8988T (cell line): ENCODE results near the gene C19orf53.

Experiments used
- DNase-seq: peaks from one replicate; pipeline ENCODE4 v3.0.0; 2011

Gene C19orf53

DNA sequence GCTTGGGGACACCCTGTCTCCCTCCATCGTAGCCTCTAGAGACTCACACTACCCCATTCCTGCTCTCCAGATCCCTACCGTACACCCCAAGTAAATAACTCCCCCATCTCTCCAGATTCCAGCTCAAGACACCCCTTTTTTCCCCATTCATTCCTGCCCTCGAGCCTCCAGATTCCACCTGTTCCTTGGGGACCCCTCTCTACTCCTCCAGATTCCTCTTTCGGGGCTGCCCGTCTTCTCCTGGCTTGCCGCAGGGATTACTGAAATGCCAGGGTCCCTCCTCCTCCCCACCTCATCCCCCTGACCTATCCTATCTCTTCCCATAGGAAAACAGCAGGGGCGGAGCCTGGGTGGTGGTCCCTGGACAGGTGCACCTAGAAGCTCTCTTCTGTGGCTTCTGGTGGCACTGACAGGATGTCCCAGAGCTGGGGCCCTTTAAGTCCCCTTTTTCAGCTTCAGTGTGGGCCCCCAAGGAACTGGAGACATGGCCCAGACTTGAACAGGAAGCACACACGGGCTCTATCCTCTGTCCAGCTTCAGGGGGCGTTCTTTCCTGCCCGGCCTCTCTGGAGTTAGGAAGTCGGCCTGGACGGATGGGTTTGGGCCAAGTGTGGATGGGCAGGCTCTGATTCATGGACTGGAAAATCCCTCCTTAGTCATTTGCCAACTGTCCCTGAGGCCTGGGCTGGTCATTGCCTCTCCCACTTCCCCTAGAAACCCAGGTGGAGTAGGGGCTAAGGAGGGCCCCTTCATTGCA is 22.2 kb downstream of the C19orf53 start:
- peak; percentile 65 for DNase-seq

- DNase-seq: no peak
Measured at GRCh38 chr19:13797058-13797440, 22.8 kb downstream of the C19orf53 start.

- no peak for DNase-seq
Measured at GRCh38 chr19:13797870-13798269, 23.6 kb downstream of the C19orf53 start.

GRCh38 chr19:13799669-13800068 is 25.4 kb downstream of the C19orf53 start:
- no peak for DNase-seq

- no peak for DNase-seq
Measured at GRCh38 chr19:13803038-13803437, 28.8 kb downstream of the C19orf53 start.

DNA sequence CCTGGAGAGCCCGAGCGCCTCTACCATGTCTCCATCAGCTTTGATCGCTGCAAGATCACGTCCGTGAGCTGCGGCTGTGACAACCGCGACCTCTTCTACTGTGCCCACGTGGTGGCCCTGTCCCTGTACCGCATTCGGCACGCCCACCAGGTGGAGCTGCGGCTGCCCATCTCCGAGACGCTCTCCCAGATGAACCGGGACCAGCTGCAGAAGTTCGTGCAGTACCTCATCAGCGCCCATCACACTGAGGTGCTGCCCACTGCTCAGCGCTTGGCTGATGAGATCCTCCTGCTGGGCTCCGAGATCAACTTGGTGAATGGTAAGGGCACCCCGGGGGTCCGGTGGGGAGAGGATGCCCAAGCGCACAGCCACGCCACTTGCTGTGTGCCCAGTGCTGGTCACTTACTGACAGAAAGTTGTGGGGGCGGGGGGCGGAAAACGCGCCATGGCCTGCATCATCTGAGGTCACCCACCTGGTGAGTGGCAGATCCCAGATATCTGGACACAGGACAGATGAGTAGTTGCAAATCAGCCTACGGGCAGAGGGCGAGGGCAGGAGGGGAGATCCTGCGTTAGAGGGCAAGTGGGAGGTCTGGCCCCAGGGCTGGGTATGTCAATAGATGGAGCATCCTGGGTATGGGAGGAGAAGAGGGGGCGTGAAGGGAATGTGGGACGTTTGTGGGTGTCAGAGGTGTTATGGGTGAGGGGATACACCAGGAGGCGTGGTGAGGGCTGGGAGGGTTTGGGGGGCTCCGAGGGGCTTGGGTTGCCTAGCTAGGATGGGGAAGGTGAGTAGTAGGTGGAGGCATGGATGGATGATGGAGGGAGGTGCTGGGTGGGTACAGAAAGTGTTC is 30.8 kb downstream of the C19orf53 start:
- peak; percentile 54 for DNase-seq

DNA sequence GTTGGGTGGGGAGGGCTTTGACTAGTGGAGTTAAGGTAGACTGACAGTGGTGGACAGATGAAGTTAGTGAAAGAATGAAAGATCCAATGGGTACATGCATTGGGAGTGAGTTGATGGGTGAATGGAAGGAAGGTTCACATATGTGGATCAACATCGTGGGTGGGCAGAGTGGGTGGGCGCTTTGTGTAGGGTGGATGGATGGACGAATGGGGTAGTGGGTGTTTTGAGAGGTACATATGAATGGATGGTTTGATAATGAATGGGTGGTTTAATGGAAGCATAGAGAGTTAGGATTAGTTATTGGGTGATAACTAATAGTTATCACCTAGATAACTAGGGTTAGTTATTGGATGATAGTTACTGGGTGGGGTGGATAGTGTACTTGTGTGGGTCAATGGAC is 32.5 kb downstream of the C19orf53 start:
- no peak for DNase-seq

- no peak for DNase-seq
Measured at GRCh38 chr19:13807421-13808021, 33.3 kb downstream of the C19orf53 start.

- no peak for DNase-seq
Measured at GRCh38 chr19:13808856-13809255, 34.6 kb downstream of the C19orf53 start.

- DNase-seq: no peak
Measured at GRCh38 chr19:13812544-13812943, 38.3 kb downstream of the C19orf53 start.

- DNase-seq: no peak
Measured at GRCh38 chr19:13813147-13813546, 38.9 kb downstream of the C19orf53 start.

- DNase-seq: no peak
Measured at GRCh38 chr19:13814550-13814949, 40.3 kb downstream of the C19orf53 start.

DNA sequence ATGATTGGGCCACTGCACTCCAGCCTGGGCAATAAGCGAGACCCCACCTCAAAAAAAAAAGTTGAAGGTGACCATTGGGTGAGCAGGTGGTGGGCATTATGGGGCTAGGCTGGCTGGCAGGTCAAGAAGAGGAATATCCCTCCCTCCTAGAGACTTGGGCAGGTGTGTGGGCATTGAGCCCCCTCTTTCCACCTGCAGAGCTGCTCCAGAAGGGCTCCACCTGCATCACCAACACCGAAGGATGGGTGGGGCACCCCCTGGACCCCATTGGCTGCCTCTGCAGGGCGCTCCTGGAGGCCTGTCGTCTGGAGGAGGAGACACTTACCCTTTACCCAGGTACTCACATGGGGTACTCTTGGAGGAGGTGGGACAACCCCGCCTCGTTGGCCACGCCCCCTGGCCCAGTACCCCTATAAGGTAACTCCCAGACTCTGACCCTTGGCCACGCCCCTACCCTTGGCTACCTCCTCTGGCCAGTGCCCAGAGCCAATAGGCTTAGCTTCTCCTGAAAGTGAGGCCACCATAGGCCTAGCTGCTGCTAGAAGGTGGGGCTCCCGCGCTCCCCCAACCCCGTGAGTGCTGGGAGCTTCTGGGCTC is 42.9 kb downstream of the C19orf53 start:
- no peak for DNase-seq

- DNase-seq: no peak
Measured at GRCh38 chr19:13817615-13818371, 43.5 kb downstream of the C19orf53 start.

- no peak for DNase-seq
Measured at GRCh38 chr19:13819238-13819637, 45.0 kb downstream of the C19orf53 start.

- DNase-seq: no peak
Measured at GRCh38 chr19:13821292-13821691, 47.0 kb downstream of the C19orf53 start.

DNA sequence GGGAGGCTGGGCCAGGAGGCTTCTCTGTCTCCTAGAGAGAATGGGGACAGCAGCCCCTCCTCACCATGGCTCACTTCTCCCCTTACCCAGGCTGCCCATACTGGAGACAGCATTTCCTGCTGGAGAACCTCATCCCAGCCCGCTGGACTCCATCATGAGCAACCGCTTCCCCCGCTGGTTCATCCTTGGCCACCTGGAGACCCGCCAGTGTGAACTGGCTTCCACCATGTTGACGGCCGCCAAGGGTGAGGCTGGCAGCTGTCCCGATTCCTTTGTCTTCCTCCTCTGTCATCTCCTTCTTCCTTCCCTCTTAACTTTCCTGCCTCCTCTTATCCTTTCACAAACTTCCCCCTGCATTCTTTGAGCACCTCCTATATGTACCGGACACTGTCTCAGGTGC is 49.0 kb downstream of the C19orf53 start:
- no peak for DNase-seq

DNA sequence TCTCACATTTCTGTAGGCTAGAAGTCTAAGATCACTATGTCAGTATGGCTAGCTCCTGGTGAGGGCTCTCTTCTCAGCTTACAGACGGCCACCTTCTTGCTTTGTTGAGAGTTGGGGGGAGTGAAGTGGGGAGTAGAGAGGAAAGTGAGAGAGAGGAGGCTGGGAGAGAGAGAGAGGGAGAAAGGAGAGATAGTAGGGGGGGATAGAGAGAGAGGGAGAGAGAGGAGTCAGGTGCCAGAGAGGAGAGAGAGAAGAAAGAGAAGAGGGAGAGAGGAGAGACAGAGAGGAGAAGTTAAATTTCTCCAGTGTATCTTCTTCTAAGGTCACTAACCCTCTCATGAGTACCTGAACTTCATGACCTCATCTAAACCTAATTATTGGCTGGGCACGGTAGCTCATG is 49.6 kb downstream of the C19orf53 start:
- DNase-seq: no peak

- DNase-seq: no peak
Measured at GRCh38 chr19:13824703-13825102, 50.4 kb downstream of the C19orf53 start.

DNA sequence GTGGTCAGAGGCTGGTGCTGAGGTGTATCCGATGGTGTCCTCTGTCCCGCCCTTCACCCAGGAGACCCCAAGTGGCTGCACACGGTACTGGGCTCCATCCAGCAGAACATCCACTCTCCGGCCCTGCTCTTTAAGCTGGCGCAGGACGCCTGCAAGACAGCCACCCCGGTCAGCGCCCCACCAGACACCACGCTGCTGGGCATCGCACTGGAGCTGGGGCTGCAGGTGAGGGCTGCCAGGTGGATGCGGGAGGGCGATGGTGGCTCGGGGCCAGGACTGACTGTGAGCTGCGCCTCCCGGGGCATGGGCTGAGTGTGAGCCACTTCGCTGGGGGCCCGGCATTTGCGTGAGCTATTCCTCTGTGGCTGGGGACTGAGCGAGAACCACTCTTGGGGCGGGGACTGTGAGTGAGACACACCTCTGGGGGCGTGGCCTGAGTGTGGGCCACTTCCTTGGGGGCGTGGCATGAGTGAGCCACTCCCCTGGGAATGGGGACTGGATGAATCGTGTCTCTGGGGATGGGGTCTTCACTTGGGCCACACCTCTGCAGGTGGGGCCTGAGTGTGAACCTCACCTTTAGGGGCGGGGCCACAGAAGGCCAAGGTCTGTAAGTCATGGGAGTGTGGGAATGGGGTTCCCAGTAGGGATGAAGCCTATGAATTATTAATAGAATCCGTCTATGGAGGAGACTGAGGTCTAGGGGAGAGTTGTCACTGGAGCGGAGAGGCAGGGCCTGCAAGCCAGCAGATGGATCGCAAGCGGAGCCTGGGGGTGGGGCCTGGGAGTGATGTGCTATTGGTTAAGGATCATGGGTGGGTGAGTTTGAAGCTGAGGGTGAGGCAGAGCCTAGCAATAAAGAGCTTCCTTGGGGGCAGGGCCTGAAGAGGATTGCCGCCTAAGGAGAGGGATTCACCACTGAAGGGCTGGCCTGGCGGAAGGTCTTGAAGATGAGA is 51.5 kb downstream of the C19orf53 start:
- DNase-seq: no peak

GRCh38 chr19:13826652-13827235 is 52.5 kb downstream of the C19orf53 start:
- DNase-seq: no peak
